HepG2 (cell line): ENCODE results near the gene EFCAB13. TPM values are rescaled to one million over a fixed set of nuclear protein-coding genes. Genes with fewer than 3 reads are reported as not detected.

ENCODE experiments used
- ATAC-seq: fragments of 200-7000 bp; cut with Tn5 transposase; 3 replicates; pipeline ENCODE4 v1.9.1; 2020; ENCODE audit warnings: mild to moderate bottlenecking, moderate library complexity
- BruUV-seq: library from RNA; stranded (reverse); fragments of 400-500 nt; replicated peaks from 2 replicates; lab custom pipeline; 2021; lab: Mats Ljungman, UMichigan
- CTCF ChIA-PET: fragments of 300-600 bp; formaldehyde crosslinking; extraction: SDS; loops from one replicate; lab custom pipeline; 2021; ENCODE audit warnings: low total read pairs, inconsistent platforms, low intra/inter-chr PET ratio; lab: Yijun Ruan, JAX
- POLR2A ChIA-PET: fragments of 350-600 bp; sonication (Branson Sonifier 250); formaldehyde crosslinking; loops from one replicate; lab custom pipeline; 2020; ENCODE audit warnings: antibody characterized with exemption, inconsistent platforms; lab: Yijun Ruan, JAX
- DNase-seq: peaks from one replicate; pipeline ENCODE4 v3.0.0-alpha.2; 2015; ENCODE audit warnings: low spot score
- FAIRE-seq: peaks from 3 replicates; lab custom pipeline; 2011; peaks lifted over from hg19 to GRCh38; lab: Jason Lieb, UNC
- H2AFZ ChIP-seq: one replicate; pipeline ENCODE4 v1.6.1; 2011; ENCODE audit warnings: low read length, inconsistent platforms
- H3K27ac ChIP-seq: fragments of 300-600 bp; 3 replicates; pipeline ENCODE4 v1.8.0; 2011; ENCODE audit warnings: mixed run types, mild to moderate bottlenecking, mixed read lengths, low read length, inconsistent platforms; ENCODE audit not compliant: insufficient read depth; ENCODE audit errors: extremely low read length
- H3K27me3 ChIP-seq, 2 experiments: fragments of 200-600 bp in 1 of 2; 2 replicates in 1 of 2; 3 replicates in 1 of 2; pipeline versions ENCODE4 v1.6.0 to v1.8.0; 2011; ENCODE audit warnings: low read length in 2 of 2, mild to moderate bottlenecking in 2 of 2, moderate library complexity in 2 of 2, inconsistent platforms in 1 of 2; ENCODE audit not compliant: insufficient read depth in 2 of 2, control insufficient read depth in 1 of 2
- H3K36me3 ChIP-seq, 2 experiments: fragments of 200-600 bp in 1 of 2; replicated peaks in 1 of 2; 2 replicates in 1 of 2; 3 replicates in 1 of 2; pipeline versions ENCODE4 v1.5.1 to v1.8.0; 2011; ENCODE audit warnings: low read length in 2 of 2, inconsistent platforms in 1 of 2; ENCODE audit not compliant: insufficient read depth in 2 of 2, control insufficient read depth in 1 of 2
- H3K4me1 ChIP-seq: 2 replicates; pipeline ENCODE4 v1.5.1; 2012; ENCODE audit warnings: low read length, inconsistent platforms; ENCODE audit not compliant: insufficient read depth
- H3K4me2 ChIP-seq: 2 replicates; pipeline ENCODE4 v1.6.0; 2011; ENCODE audit warnings: low read depth, low read length, inconsistent platforms
- H3K4me3 ChIP-seq, 3 experiments: fragments of 200-600 bp in 1 of 3; sonication (generic), shearing (Covaris generic) in 1 of 3; replicated peaks in 1 of 3; 2 replicates each; pipeline ENCODE4 v1.5.1; 2011 to 2016; ENCODE audit warnings: low read length in 3 of 3, inconsistent platforms in 2 of 3, low read depth in 2 of 3, mild to moderate bottlenecking in 2 of 3, control low read depth in 1 of 3, mixed read lengths in 1 of 3; ENCODE audit not compliant: insufficient read depth in 1 of 3
- H3K79me2 ChIP-seq: one replicate; pipeline ENCODE4 v1.6.1; 2011; ENCODE audit warnings: low read length, inconsistent platforms; ENCODE audit not compliant: insufficient read depth
- H3K9ac ChIP-seq: 2 replicates; pipeline ENCODE4 v1.6.0; 2011; ENCODE audit warnings: mild to moderate bottlenecking, low read depth, low read length, inconsistent platforms; ENCODE audit not compliant: insufficient read depth
- H3K9me3 ChIP-seq: 2 replicates; pipeline ENCODE4 v1.5.1; 2012; ENCODE audit warnings: mild to moderate bottlenecking, low read length
- H4K20me1 ChIP-seq: 2 replicates; pipeline ENCODE4 v1.6.0; 2011; ENCODE audit warnings: inconsistent platforms, mild to moderate bottlenecking, low read length, moderate library complexity; ENCODE audit not compliant: insufficient read depth
- AGO2 ChIP-seq: fragments of 200-400 bp; formaldehyde crosslinking; optimal IDR thresholded peaks from 2 replicates; pipeline ENCODE3; 2017; ENCODE audit warnings: mild to moderate bottlenecking, low read depth, low read length, moderate library complexity
- BORCS8-MEF2B ChIP-seq: sonication (generic); formaldehyde crosslinking; IDR thresholded peaks from 2 replicates; pipeline ENCODE4 v1.8.0; 2022; ENCODE audit warnings: mild to moderate bottlenecking, missing genetic modification reagents
- PCBP1 ChIP-seq: fragments of 200-400 bp; formaldehyde crosslinking; IDR thresholded peaks from 2 replicates; pipeline ENCODE4 v1.6.1; 2017; ENCODE audit warnings: mild to moderate bottlenecking, low read depth, low read length, borderline replicate concordance
- ZNF496 ChIP-seq: sonication (generic); formaldehyde crosslinking; IDR thresholded peaks from 2 replicates; pipeline ENCODE4 v1.8.1; 2023; ENCODE audit warnings: mild to moderate bottlenecking, moderate library complexity, missing genetic modification reagents; ENCODE audit not compliant: insufficient replicate concordance
- ZNF546 ChIP-seq: sonication (generic); formaldehyde crosslinking; conservative IDR thresholded peaks from 2 replicates; pipeline ENCODE4 v1.8.1; 2023; ENCODE audit warnings: mild to moderate bottlenecking, missing genetic modification reagents
- ZNF841 ChIP-seq: sonication (generic); formaldehyde crosslinking; IDR thresholded peaks from 2 replicates; pipeline ENCODE4 v1.8.1; 2023; ENCODE audit warnings: missing genetic modification reagents, borderline replicate concordance
- WGBS: methylation state at CpG from one replicate; pipeline ENCODE4 v1.1.6; 2017; ENCODE audit warnings: low lambda C conversion rate; 5-methylcytosine and 5-hydroxymethylcytosine counted together
- in situ Hi-C: cut with HindIII; loops from 2 replicates; pipeline ENCODE4 v1.10.0; 2017; ENCODE audit warnings: low pct_unique_long_range_greater_than_20kb; ENCODE audit not compliant: extremely low pct_ligation_motif_present
- intact Hi-C: fragments of 100-400 bp; cut with micrococcal nuclease; formaldehyde crosslinking; loops from one replicate; pipeline ENCODE4 v1.10.0; 2022; ENCODE audit not compliant: unreplicated experiment
- polyA plus RNA-seq, 8 experiments: library from polyadenylated mRNA; depleted of rRNA in 3 of 8; stranded (reverse) in 7 of 8; unstranded in 1 of 8; fragments of >200 nt; fragmentation: Illumina TruSeq in 4 of 8; extraction: Trizol in 4 of 8; gene quantifications; 2 replicates each; pipeline versions ENCODE4 v1.2.1 to v1.2.3, GENCODE V29; 2011 to 2016; ENCODE audit warnings: low read depth in 4 of 8, missing spikeins in 1 of 8, mixed read lengths in 1 of 8; ENCODE audit not compliant: insufficient read depth in 1 of 8
- total RNA-seq, 5 experiments: library from RNA; depleted of rRNA; stranded (reverse); fragments of >200 nt; fragmentation: Illumina TruSeq; extraction: Trizol; gene quantifications; 2 replicates each; pipeline ENCODE4 v1.2.3, GENCODE V29; 2016; ENCODE audit warnings: low read depth in 1 of 5
- TF ChIP-seq, protein P1 (sequence below): sonication (generic); formaldehyde crosslinking; IDR thresholded peaks from 2 replicates; pipeline ENCODE4 v1.4.0; 2020; ENCODE audit warnings: missing genetic modification reagents
- TF ChIP-seq, protein P2 (sequence below): sonication (generic); formaldehyde crosslinking; IDR thresholded peaks from 2 replicates; pipeline ENCODE4 v1.9.0; 2021; ENCODE audit warnings: missing genetic modification reagents, borderline replicate concordance
- TF ChIP-seq, protein P3 (sequence below): sonication (generic); formaldehyde crosslinking; IDR thresholded peaks from 2 replicates; pipeline ENCODE4 v1.5.0; 2020; ENCODE audit warnings: missing genetic modification reagents
- TF ChIP-seq, protein P4 (sequence below): sonication (generic); formaldehyde crosslinking; IDR thresholded peaks from 2 replicates; pipeline ENCODE4 v1.5.1; 2020; ENCODE audit warnings: mild to moderate bottlenecking, missing genetic modification reagents, moderate library complexity
- TF ChIP-seq, protein P5 (sequence below): sonication (generic); formaldehyde crosslinking; IDR thresholded peaks from 2 replicates; pipeline ENCODE4 v1.4.0; 2020; ENCODE audit warnings: mild to moderate bottlenecking, low read depth, missing genetic modification reagents

The EFCAB13 gene
- total and polyA plus RNA-seq, 2 of the 13 experiments (the other 11 are each of a cell fraction or from before 2014, with no cell fraction given) = 0.22 to 0.71 TPM

DNA sequence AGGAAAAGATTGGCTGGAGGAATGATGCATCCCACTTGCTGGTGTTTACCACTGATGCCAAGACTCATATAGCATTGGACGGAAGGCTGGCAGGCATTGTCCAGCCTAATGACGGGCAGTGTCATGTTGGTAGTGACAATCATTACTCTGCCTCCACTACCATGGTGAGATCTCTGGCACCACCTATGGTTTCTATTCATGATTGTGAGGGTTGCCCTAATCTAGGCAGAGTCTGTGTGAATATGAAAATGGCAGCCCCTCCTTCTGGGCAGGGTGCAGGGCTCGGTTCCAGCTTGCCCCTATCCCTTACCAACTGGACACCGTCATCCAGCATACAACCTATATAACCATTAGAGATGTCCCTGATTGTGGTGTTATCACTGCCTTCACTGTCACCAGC, 36.7 kb upstream of the EFCAB13 start (continued):
- TF ChIP-seq BORCS8-MEF2B (CRISPR knock-in tag) = no peak

DNA sequence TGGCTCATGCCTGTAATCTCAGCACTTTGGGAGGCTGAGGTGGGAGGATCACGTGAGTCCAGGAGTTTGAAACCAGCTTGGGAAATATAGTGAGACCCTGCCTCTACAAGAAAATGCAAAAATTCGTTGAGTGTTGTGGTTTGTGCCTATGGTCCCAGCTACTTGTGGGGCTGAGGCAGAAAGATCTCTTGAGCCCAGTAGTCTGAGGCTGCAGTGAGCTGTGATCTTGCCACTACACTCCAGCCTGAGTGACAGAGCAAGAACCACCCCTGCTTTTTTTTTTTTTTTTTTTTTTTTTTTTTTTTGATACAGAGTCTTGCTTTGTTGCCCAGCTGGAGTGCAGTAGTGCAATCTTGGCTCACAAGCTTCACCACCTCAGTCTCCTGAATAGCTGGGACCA, 36.1 kb upstream of the EFCAB13 start:
- Histone ChIP-seq H3K36me3 (no peaks in the 10 kb centered on the region), H3K27ac (no peak overlapping the region), H3K4me3 (no peak overlapping the region), H3K79me2 (no peaks in the 10 kb centered on the region), H3K27me3 (peaks cover 1 to 13% of the 10 kb centered on the region in 2 experiments; a peak in 2 of 5 replicates), H4K20me1 (no peaks in the 10 kb centered on the region), H3K4me2 (no peak overlapping the region), H3K9me3 (no peaks in the 10 kb centered on the region), H3K4me1 (peaks cover 23% of the 10 kb centered on the region), H3K9ac (no peak overlapping the region), H2AFZ (no peak overlapping the region)
- FAIRE-seq (no peak), ATAC-seq (no peak), DNase-seq (no peak)
- CTCF ChIA-PET = no interaction called here
- in situ Hi-C loops (no loop called here), intact Hi-C loops (no loop called here)
- 36% methylated on average over 2 of the region's 2 CpGs for WGBS
- BruUV-seq = no TSS peak
- POLR2A ChIA-PET = no interaction called here
- TF ChIP-seq, protein P1, sequence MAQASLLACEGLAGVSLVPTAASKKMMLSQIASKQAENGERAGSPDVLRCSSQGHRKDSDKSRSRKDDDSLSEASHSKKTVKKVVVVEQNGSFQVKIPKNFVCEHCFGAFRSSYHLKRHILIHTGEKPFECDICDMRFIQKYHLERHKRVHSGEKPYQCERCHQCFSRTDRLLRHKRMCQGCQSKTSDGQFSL (CRISPR knock-in tag) = no peak
- TF ChIP-seq AGO2 (no peak), PCBP1 (no peak), ZNF841 (CRISPR knock-in tag) (no peak), ZNF496 (no peak), ZNF546 (no peak)
- TF ChIP-seq, protein P2, sequence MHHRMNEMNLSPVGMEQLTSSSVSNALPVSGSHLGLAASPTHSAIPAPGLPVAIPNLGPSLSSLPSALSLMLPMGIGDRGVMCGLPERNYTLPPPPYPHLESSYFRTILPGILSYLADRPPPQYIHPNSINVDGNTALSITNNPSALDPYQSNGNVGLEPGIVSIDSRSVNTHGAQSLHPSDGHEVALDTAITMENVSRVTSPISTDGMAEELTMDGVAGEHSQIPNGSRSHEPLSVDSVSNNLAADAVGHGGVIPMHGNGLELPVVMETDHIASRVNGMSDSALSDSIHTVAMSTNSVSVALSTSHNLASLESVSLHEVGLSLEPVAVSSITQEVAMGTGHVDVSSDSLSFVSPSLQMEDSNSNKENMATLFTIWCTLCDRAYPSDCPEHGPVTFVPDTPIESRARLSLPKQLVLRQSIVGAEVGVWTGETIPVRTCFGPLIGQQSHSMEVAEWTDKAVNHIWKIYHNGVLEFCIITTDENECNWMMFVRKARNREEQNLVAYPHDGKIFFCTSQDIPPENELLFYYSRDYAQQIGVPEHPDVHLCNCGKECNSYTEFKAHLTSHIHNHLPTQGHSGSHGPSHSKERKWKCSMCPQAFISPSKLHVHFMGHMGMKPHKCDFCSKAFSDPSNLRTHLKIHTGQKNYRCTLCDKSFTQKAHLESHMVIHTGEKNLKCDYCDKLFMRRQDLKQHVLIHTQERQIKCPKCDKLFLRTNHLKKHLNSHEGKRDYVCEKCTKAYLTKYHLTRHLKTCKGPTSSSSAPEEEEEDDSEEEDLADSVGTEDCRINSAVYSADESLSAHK (CRISPR knock-in tag) = no peak
- TF ChIP-seq, protein P3, sequence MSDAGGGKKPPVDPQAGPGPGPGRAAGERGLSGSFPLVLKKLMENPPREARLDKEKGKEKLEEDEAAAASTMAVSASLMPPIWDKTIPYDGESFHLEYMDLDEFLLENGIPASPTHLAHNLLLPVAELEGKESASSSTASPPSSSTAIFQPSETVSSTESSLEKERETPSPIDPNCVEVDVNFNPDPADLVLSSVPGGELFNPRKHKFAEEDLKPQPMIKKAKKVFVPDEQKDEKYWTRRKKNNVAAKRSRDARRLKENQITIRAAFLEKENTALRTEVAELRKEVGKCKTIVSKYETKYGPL = no peak
- TF ChIP-seq, protein P4, sequence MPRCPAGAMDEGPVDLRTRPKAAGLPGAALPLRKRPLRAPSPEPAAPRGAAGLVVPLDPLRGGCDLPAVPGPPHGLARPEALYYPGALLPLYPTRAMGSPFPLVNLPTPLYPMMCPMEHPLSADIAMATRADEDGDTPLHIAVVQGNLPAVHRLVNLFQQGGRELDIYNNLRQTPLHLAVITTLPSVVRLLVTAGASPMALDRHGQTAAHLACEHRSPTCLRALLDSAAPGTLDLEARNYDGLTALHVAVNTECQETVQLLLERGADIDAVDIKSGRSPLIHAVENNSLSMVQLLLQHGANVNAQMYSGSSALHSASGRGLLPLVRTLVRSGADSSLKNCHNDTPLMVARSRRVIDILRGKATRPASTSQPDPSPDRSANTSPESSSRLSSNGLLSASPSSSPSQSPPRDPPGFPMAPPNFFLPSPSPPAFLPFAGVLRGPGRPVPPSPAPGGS (CRISPR knock-in tag) = no peak
- TF ChIP-seq, protein P5, sequence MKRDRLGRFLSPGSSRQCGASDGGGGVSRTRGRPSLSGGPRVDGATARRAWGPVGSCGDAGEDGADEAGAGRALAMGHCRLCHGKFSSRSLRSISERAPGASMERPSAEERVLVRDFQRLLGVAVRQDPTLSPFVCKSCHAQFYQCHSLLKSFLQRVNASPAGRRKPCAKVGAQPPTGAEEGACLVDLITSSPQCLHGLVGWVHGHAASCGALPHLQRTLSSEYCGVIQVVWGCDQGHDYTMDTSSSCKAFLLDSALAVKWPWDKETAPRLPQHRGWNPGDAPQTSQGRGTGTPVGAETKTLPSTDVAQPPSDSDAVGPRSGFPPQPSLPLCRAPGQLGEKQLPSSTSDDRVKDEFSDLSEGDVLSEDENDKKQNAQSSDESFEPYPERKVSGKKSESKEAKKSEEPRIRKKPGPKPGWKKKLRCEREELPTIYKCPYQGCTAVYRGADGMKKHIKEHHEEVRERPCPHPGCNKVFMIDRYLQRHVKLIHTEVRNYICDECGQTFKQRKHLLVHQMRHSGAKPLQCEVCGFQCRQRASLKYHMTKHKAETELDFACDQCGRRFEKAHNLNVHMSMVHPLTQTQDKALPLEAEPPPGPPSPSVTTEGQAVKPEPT (CRISPR knock-in tag) = no peak
